ENCODE results near the gene ZNF423.

The ZNF423 gene

DNA sequence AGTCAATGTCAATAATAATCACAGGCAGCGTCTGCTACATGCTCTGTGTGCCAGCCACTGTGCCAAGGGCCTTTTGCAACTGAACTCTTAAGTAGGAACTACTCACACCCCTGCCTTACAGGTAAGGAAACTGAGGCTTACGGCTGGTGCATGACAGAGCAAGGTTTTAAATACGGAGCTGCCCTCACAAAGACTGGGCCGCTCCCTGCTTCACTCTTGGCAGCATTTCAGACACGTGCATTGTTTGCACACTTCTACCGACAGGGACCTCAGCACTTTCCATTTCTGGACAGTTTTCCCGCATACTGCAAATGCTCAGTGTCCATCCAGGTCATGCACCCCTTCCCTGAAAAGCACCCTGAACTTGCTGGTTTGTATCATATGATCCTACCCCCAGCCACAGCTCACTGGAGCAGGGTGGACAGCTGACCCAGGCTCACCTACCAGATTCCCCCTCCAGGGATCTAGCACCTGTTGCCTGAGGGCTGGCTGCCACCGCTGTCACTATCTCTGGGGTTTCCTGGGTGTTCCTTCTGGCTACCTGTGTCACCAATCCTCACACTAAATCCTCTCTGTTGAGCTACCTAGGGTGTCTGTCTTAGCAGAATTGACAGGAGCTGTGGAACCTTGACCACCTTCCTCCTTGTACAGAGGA is 339.4 kb downstream of the ZNF423 start:
- H3K4me3 ChIP-seq (ENCODE audit: low read length) = no peak overlapping the region
- no peak for DNase-seq (ENCODE audit: low read depth)
- TF ChIP-seq, protein P1, sequence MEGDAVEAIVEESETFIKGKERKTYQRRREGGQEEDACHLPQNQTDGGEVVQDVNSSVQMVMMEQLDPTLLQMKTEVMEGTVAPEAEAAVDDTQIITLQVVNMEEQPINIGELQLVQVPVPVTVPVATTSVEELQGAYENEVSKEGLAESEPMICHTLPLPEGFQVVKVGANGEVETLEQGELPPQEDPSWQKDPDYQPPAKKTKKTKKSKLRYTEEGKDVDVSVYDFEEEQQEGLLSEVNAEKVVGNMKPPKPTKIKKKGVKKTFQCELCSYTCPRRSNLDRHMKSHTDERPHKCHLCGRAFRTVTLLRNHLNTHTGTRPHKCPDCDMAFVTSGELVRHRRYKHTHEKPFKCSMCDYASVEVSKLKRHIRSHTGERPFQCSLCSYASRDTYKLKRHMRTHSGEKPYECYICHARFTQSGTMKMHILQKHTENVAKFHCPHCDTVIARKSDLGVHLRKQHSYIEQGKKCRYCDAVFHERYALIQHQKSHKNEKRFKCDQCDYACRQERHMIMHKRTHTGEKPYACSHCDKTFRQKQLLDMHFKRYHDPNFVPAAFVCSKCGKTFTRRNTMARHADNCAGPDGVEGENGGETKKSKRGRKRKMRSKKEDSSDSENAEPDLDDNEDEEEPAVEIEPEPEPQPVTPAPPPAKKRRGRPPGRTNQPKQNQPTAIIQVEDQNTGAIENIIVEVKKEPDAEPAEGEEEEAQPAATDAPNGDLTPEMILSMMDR (IDR thresholded peaks at IDR 0.05; ENCODE audit: insufficient read depth, low read depth, low read length, missing control alignments) = no peak

DNA sequence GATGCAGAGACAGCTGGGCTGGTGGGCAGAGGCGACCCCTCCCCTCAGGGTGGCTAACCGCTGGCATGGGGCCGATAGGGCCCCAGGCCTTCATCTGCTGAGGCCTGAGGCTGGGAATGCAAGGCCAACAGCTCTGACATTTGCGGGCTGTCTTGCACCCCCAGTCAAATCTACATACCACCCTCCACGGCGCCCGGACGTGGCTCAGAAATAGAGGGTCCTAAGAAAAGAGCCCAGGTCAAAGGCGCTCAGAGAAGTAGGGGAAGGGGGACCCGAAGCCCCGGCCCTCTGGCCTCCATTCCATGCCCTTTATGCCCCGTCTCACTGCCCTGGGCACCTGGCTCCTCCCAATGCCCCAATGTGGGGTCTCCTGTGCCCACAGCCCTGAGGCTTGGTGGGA is 340.1 kb downstream of the ZNF423 start:
- TF ChIP-seq, protein P1 (IDR thresholded peaks at IDR 0.05; ENCODE audit: insufficient read depth, low read depth, low read length, missing control alignments) = no peak
- no peak overlapping the region for H3K4me3 ChIP-seq (ENCODE audit: low read length)

DNA sequence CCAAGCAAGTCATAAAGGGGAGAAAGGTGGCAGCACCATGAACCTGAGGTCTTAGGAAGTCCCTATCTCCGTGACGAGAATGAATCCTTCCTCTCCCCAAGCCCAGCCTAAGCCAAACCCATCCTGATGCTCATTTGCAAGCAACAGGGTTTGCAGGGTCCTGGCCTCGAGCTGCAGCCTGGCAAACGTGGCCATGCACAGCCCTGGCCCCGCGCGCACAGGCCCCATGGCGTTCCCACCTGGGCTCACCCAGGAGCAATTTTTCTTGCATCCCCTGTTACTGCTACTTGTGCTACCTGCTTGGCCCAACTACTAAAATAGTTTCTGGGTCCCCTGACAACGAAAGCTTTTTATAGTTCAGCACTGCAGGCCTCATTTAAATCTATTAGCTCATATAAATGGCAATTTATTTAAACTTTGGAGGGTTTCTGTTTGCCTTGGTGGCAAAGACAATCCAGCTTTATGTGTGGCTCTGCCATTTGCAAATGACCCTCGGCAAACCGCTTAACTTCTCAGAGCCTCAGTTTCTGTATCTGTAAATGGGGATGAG is 340.8 kb downstream of the ZNF423 start:
- H3K4me3 ChIP-seq (ENCODE audit: low read length) = no peak overlapping the region
- TF ChIP-seq, protein P1 (IDR thresholded peaks at IDR 0.05; ENCODE audit: insufficient read depth, low read depth, low read length, missing control alignments) = no peak
- no peak for DNase-seq (ENCODE audit: low read depth)

More for the DNA sequence above, 340.1 kb downstream of the ZNF423 start:
- no peak for DNase-seq (ENCODE audit: low read depth)

DNA sequence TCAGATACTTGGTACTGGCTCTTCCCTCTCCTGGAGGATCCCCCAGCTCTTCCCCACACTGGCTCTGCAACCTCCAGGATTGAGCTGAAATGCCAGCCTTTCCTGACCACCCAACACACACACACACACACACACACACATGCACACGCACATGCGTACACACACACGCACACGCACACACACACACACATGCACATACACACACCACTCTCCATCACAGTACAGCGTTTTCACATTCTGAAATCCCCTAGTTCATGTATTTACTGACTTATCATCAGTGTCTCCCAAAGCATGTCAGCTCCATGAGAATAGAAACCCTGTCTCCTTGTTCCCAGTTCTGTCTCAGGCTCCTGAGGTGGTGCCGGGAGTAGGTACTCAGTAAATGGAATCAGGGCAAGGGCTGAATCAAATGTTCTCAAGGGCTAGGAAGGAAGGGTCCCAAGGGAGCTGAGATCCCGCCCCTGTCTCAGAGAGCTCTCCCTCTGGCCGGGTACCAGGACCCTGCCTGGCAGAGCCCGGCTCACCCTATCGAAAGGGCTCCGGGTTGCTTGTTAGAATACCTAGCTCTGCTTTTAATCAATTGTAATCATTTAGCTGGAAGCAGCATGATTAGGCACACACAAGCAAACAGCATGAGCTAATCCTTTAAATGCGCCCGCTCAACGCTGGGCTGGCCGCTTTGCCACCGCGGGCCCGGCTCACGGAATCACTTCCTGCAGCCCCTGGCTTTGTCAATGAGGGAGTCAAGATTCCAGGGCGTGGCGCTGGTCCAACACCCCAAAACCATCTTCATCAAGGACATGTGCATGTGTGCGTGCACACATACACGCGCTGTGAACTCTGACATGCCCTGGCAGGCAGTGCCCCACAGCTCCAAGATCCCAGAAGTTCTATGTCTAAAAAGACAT is 341.6 kb downstream of the ZNF423 start:
- TF ChIP-seq, protein P1 (IDR thresholded peaks at IDR 0.05; ENCODE audit: insufficient read depth, low read depth, low read length, missing control alignments) = no peak
- no peak for DNase-seq (ENCODE audit: low read depth)
- H3K4me3 ChIP-seq (ENCODE audit: low read length) = no peak overlapping the region

DNA sequence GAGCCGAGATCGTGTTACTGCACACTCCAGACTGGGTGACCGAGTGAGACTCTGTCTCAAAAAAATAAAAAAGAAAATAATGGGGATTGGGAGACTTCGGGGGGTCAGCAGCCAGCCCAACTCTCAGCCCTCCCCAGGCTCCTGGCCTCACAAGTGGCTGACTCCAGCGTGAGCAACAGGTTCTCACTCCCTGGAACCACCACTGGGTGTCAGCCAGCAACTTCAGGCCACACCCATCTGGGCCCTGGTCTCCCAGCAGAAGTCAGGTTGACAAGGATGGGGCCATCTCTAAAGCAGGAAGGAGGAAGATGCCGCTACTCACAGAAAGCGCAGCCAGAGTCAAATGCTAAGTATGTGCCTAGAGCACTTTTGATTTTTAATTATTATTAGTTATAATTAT is 342.9 kb downstream of the ZNF423 start:
- H3K4me3 ChIP-seq (ENCODE audit: low read length) = no peak overlapping the region
- DNase-seq (ENCODE audit: low read depth) = no peak
- TF ChIP-seq, protein P1 (IDR thresholded peaks at IDR 0.05; ENCODE audit: insufficient read depth, low read depth, low read length, missing control alignments) = no peak

DNA sequence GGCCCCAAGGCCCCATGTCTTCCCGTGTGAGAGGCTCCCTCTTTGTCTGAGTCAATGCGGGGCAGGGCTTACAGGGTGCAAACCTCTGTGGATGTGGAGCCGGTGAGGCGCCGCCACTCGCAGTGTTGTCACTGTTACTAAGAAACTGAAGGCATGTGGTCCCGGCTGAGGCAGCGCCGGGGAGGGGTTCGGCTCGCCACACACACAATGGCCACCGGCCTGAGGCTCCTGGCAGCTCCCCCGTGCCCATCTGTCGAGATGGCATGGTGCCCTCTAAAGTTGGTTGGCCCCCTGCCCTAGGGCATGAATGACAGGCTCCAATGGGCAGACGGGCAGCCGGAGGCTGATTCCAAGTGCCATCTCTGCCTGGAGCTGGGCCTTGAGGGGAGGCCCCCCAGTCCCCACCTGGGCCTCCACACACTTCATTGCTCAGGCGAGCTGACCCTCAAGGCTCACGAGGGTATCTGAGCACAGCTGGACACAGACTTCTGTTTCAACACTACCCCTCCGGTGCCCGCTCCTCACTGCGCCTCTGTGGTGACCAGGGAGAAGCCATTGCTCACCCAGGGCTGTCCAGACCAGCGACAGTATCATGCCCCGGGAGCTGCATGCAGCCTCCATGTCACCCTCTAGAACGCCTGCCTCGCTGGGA is 345.1 kb downstream of the ZNF423 start:
- no peak for DNase-seq (ENCODE audit: low read depth)
- no peak overlapping the region for H3K4me3 ChIP-seq (ENCODE audit: low read length)

More for the DNA sequence above, 345.1 kb downstream of the ZNF423 start:
- TF ChIP-seq, protein P1 (IDR thresholded peaks at IDR 0.05; ENCODE audit: insufficient read depth, low read depth, low read length, missing control alignments) = no peak
